B cell (primary cell): ENCODE measurements around the gene DCTN4.

ENCODE experiments used
- CTCF ChIP-seq: fragments of 200-600 bp; IDR thresholded peaks from one replicate; pipeline ENCODE4 v1.8.0; 2022; ENCODE audit warnings: antibody characterized with exemption, mild to moderate bottlenecking
- EZH2 ChIP-seq: IDR thresholded peaks from 2 replicates; pipeline ENCODE4 v1.6.1; 2012; ENCODE audit warnings: borderline replicate concordance, low read depth, mild to moderate bottlenecking, moderate library complexity, low read length; ENCODE audit not compliant: insufficient read depth, poor library complexity, severe bottlenecking

- TF ChIP-seq CTCF, result no peak
- no peak for TF ChIP-seq EZH2
These were observed 68.1 kb downstream of the DCTN4 start for GRCh38 chr5:150690760-150691159.
